Stimulated activated naive CD8-positive, alpha-beta T cell treated with anti-CD3 and anti-CD28 coated beads, Interleukin-15, Interleukin-2, amounts not matched to agents 100 ng/mL and 50 ng/mL, for 24 hours (primary cell): ENCODE data around the gene MLLT3.

Source experiments
- H3K27ac Mint-ChIP-seq: one replicate; pipeline ENCODE4 v1.8.0; 2021; ENCODE audit warnings: mild to moderate bottlenecking, mixed read lengths
- H3K27me3 Mint-ChIP-seq: one replicate; pipeline ENCODE4 v1.8.0; 2021; ENCODE audit warnings: mixed read lengths
- H3K36me3 Mint-ChIP-seq: one replicate; pipeline ENCODE4 v1.8.0; 2021; ENCODE audit warnings: low read depth, mixed read lengths
- H3K4me1 Mint-ChIP-seq: one replicate; pipeline ENCODE4 v1.8.0; 2021; ENCODE audit warnings: low read depth, mixed read lengths
- H3K4me3 Mint-ChIP-seq: one replicate; pipeline ENCODE4 v1.8.0; 2021; ENCODE audit warnings: mild to moderate bottlenecking, mixed read lengths
- H3K9me3 Mint-ChIP-seq: one replicate; pipeline ENCODE4 v1.8.0; 2021; ENCODE audit warnings: mixed read lengths

The MLLT3 gene

GRCh38 chr9:20563917-20564316 is 58.4 kb downstream of the MLLT3 start:
- Mint-ChIP-seq H3K4me1 (peaks cover 62% of the 10 kb centered on the region), H3K9me3 (no peaks in the 10 kb centered on the region), H3K4me3 (no peak overlapping the region)

GRCh38 chr9:20562051-20562450 is 60.2 kb downstream of the MLLT3 start:
- peaks cover 74% of the 10 kb centered on the region for H3K4me1 Mint-ChIP-seq
- H3K36me3 Mint-ChIP-seq, result no peaks in the 10 kb centered on the region
- peak overlapping the region; percentile 79 for H3K27ac Mint-ChIP-seq
- peak overlapping the region; percentile 35 for H3K4me3 Mint-ChIP-seq
- no peaks in the 10 kb centered on the region for H3K9me3 Mint-ChIP-seq
- H3K27me3 Mint-ChIP-seq, result no peaks in the 10 kb centered on the region

More at GRCh38 chr9:20563917-20564316, 58.4 kb downstream of the MLLT3 start:
- no peaks in the 10 kb centered on the region for H3K27me3 Mint-ChIP-seq
- peak overlapping the region; percentile 11 for H3K27ac Mint-ChIP-seq
- peaks cover 5% of the 10 kb centered on the region for H3K36me3 Mint-ChIP-seq

GRCh38 chr9:20561531-20561930 is 60.8 kb downstream of the MLLT3 start:
- Mint-ChIP-seq H3K9me3 (no peaks in the 10 kb centered on the region), H3K4me3 (peak overlapping the region; percentile 6), H3K27me3 (no peaks in the 10 kb centered on the region), H3K27ac (peak overlapping the region; percentile 23), H3K36me3 (no peaks in the 10 kb centered on the region), H3K4me1 (peaks cover 74% of the 10 kb centered on the region)

- Mint-ChIP-seq H3K27ac (no peak overlapping the region), H3K9me3 (no peaks in the 10 kb centered on the region), H3K27me3 (no peaks in the 10 kb centered on the region), H3K36me3 (no peaks in the 10 kb centered on the region), H3K4me1 (peaks cover 87% of the 10 kb centered on the region), H3K4me3 (no peak overlapping the region)
Measured at GRCh38 chr9:20559231-20559890, 62.9 kb downstream of the MLLT3 start.

DNA sequence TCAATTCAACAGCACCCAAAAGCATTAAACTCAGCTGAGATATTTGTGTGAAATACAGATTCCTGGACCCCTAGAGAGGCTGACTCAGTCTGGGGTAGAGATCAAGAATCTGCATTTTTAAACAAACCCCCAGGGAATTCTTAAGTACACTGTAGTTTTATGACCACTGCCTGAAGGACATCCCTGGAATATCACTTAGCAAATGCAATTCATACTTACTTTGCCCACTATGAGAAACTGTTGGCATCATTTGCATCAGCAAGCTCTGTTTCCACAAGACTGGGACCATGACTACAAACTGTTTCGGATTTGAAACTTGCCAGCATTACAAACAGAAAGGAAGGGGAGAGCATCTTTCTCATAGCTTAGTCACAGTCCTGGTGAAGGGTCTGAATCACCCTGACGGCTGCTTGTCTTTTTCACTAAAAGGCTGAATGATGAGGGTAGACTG is 63.7 kb downstream of the MLLT3 start:
- Mint-ChIP-seq H3K27ac (peak overlapping the region; percentile 59), H3K9me3 (no peaks in the 10 kb centered on the region), H3K36me3 (no peaks in the 10 kb centered on the region), H3K4me3 (peak overlapping the region; percentile 38), H3K4me1 (peaks cover 87% of the 10 kb centered on the region), H3K27me3 (no peaks in the 10 kb centered on the region)

DNA sequence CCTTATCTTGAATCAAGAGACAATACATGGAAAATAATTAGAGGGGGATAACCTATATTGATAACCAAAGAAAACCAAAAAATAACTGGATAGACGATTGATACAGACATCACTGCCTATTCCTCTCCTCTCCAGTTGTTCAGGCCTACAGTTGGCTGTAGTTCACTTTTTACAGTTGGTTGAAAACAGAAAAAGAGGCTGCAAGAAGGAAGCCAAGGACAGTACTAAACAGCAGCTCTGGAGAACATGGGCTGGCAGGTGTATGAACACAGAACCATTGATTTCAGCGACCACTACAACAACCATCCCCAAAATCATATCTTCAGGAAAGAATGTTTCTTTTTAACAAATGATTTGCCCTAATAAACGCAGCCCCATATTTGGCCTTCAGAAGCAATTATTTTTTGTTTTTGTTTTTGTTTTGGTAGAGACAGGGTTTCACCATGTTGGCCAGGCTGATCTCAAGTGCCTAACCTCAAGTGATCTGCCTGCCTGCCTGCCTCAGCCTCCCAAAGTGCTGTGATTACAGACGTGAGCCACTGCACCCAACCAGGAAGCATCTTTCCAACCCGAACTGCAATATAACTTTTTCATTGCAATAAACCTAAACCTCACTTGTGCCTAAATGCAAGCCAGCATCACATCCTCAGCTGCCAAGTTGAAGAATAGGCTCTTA is 64.3 kb downstream of the MLLT3 start:
- no peaks in the 10 kb centered on the region for H3K27me3 Mint-ChIP-seq
- H3K4me3 Mint-ChIP-seq, result peak overlapping the region; percentile 38
- H3K36me3 Mint-ChIP-seq, result no peaks in the 10 kb centered on the region
- H3K4me1 Mint-ChIP-seq, result peaks cover 87% of the 10 kb centered on the region
- no peaks in the 10 kb centered on the region for H3K9me3 Mint-ChIP-seq
- H3K27ac Mint-ChIP-seq, result peak overlapping the region; percentile 59

GRCh38 chr9:20557285-20557684 is 65.0 kb downstream of the MLLT3 start:
- Mint-ChIP-seq H3K27me3 (no peaks in the 10 kb centered on the region), H3K9me3 (no peaks in the 10 kb centered on the region), H3K27ac (peak overlapping the region; percentile 59), H3K36me3 (no peaks in the 10 kb centered on the region), H3K4me1 (peaks cover 87% of the 10 kb centered on the region), H3K4me3 (no peak overlapping the region)

DNA sequence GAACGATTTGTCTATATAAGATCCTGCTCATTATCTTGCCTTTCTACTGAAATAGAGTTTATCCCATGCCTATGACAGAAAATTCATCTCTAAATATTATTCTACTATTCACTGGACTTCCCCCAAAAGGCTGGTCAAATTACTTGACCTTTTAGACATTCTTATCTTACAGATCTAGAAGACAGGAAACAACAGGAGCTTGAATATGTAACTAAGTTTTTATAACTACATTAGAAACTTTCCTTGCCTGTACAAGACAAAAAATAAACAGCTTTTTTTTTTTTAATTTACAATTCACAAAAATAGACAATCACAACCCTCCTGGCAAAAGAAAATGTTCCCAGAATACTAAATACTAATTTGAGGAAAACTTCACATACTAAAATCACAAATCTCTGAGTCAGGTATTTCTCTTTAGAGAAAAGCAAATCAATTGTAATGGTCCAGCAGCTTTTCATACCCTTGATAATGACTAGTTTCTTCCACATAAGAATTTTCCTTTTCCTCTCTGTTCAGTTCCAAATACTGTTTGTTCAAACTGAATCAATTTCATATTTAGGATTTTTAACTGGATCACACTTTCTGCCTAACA is 68.6 kb downstream of the MLLT3 start:
- Mint-ChIP-seq H3K4me1 (peaks cover 77% of the 10 kb centered on the region), H3K27me3 (no peaks in the 10 kb centered on the region), H3K36me3 (no peaks in the 10 kb centered on the region)

DNA sequence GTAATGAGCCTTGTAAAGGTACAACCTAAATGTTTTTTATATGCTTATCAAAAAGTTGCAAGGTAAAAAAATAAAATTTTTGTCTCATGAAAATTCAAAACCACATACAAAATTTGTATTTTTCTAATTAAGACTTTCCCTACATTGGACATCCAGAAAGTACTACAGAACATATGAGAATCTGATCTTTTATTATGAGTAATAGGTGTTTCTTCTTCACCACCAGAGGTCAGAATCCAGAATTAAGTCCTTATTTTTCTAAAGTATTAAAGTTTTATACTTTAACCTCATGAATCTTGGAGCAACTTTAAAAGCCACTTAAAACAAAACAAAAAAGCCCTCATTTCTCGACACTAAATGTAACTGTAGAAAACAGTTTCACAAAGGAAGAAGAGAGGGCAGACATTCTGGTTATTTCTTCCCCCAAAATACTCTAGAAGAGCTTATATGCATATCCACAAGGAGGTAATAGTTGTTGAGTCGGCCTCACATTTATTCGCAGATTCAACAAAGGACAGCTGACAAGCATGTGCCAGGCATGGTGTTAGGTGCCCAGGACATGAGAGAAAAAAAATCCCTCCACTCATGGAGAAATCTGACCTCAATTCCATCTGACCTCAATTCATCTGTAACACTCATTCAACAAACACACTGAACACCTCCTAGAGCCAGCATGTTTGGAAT is 69.3 kb downstream of the MLLT3 start:
- H3K27me3 Mint-ChIP-seq, result no peaks in the 10 kb centered on the region
- H3K4me1 Mint-ChIP-seq, result peaks cover 71% of the 10 kb centered on the region
- H3K9me3 Mint-ChIP-seq, result no peaks in the 10 kb centered on the region
- H3K4me3 Mint-ChIP-seq, result peak overlapping the region; percentile 67
- peak overlapping the region; percentile 61 for H3K27ac Mint-ChIP-seq
- H3K36me3 Mint-ChIP-seq, result no peaks in the 10 kb centered on the region

More for the DNA sequence above, 68.6 kb downstream of the MLLT3 start:
- H3K27ac Mint-ChIP-seq, result peak overlapping the region; percentile 61
- peak overlapping the region; percentile 67 for H3K4me3 Mint-ChIP-seq
- H3K9me3 Mint-ChIP-seq, result no peaks in the 10 kb centered on the region

DNA sequence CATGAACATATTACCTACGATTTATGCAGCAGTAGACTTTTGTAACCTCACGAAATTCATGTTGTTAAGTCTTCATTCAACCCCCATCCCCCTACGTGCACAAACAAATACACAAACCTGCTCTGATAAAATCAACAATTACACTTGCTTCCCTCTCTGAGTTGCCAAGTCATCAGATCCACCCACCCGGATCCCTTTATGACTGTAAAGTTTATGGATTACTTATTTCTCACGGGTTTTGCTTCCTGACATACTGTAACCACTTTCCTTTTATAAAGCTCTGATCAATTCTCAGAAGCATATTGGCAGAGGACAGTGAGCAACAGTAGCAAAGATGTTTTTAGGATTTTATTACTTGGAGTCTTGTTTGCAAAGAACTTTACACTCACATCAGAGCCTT is 70.5 kb downstream of the MLLT3 start:
- H3K9me3 Mint-ChIP-seq, result no peaks in the 10 kb centered on the region
- no peaks in the 10 kb centered on the region for H3K36me3 Mint-ChIP-seq
- H3K4me3 Mint-ChIP-seq, result peak overlapping the region; percentile 0
- peaks cover 61% of the 10 kb centered on the region for H3K4me1 Mint-ChIP-seq
- peak overlapping the region; percentile 36 for H3K27ac Mint-ChIP-seq
- H3K27me3 Mint-ChIP-seq, result no peaks in the 10 kb centered on the region

DNA sequence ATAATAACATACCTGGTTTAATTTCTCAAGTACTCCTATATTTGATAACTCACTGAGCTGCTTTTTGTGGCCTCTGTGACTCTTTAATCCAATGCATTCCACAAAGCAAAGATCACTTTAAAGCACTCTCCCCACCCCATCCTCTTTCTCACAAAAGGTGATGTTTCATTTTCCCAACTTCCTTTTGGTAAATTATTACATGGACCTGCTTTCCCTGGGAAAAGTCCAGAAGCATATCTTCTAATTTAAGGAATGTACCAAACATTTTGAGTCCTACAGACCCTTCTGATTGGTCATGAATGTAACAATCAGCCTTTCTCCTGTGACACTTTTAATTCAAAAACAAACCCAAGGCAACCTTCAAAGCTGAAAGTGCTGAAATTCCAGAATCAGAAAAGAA is 71.1 kb downstream of the MLLT3 start:
- Mint-ChIP-seq H3K4me3 (no peak overlapping the region), H3K27ac (no peak overlapping the region), H3K9me3 (no peaks in the 10 kb centered on the region), H3K27me3 (no peaks in the 10 kb centered on the region), H3K36me3 (no peaks in the 10 kb centered on the region), H3K4me1 (peaks cover 59% of the 10 kb centered on the region)

DNA sequence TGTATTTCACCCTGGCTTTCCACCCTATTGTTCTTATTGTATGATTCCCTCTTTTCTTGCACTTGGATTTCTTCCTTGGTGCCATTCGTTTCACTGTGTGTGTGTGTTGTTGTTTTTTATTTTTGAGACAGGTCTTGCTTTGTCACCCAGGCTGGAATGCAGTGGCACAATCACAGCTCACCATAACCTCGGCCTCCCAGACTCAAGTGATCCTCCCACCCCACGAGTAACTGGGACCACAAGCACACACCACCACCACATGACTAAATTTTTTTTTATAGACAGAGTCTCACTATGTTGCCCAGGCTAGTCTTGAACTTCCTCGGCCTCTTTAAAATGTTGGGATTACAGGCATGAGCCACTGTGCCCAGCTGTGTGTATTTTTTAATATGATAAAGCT is 72.0 kb downstream of the MLLT3 start:
- H3K9me3 Mint-ChIP-seq, result no peaks in the 10 kb centered on the region
- no peak overlapping the region for H3K27ac Mint-ChIP-seq
- H3K4me1 Mint-ChIP-seq, result peaks cover 55% of the 10 kb centered on the region
- H3K4me3 Mint-ChIP-seq, result no peak overlapping the region
- no peaks in the 10 kb centered on the region for H3K27me3 Mint-ChIP-seq
- no peaks in the 10 kb centered on the region for H3K36me3 Mint-ChIP-seq

GRCh38 chr9:20549053-20549452 is 73.2 kb downstream of the MLLT3 start:
- peaks cover 3% of the 10 kb centered on the region for H3K36me3 Mint-ChIP-seq
- no peaks in the 10 kb centered on the region for H3K27me3 Mint-ChIP-seq
- no peaks in the 10 kb centered on the region for H3K9me3 Mint-ChIP-seq
- no peak overlapping the region for H3K27ac Mint-ChIP-seq
- H3K4me3 Mint-ChIP-seq, result no peak overlapping the region
- H3K4me1 Mint-ChIP-seq, result peaks cover 47% of the 10 kb centered on the region

DNA sequence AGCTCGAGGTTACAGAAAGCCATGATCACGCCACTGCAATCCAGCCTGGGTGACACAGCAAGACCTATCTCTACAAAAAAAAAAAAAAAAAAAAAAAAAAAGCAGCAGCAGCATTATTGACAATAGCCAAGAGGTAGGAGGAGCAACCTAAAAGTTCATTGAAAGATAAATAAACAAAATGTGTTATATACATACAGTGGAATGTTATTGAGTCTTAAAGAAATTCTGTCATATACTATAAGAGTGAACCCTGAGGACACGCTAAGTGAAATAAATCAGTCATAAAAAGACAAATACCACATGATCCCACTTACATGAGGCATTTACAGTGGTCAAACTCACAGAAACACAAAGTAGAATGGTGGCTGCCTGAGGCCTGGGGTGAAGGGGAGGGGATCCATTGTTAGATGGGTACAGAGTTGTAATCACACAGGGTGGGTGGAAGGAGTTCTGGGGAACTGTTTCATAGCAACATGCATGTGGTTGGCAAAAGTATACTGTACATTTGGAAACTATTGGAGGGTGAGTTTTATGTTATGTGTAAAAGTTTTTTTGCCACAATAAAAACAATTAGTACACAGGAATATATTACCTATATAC is 77.2 kb downstream of the MLLT3 start:
- no peaks in the 10 kb centered on the region for H3K27me3 Mint-ChIP-seq
- H3K27ac Mint-ChIP-seq, result no peak overlapping the region
- H3K9me3 Mint-ChIP-seq, result peaks cover 15% of the 10 kb centered on the region
- no peak overlapping the region for H3K4me3 Mint-ChIP-seq
- H3K4me1 Mint-ChIP-seq, result peaks cover 26% of the 10 kb centered on the region
- H3K36me3 Mint-ChIP-seq, result peaks cover 34% of the 10 kb centered on the region
